GM19438 (cell line): ENCODE data around the gene TRIM40.

Experiments
- ATAC-seq: cut with Tn5 transposase; IDR thresholded peaks from one replicate; pipeline ENCODE4 v1.9.1; 2021; ENCODE audit warnings: low read depth; ENCODE audit not compliant: unreplicated experiment

TRIM40 gene, protein sequence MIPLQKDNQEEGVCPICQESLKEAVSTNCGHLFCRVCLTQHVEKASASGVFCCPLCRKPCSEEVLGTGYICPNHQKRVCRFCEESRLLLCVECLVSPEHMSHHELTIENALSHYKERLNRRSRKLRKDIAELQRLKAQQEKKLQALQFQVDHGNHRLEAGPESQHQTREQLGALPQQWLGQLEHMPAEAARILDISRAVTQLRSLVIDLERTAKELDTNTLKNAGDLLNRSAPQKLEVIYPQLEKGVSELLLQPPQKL

DNA sequence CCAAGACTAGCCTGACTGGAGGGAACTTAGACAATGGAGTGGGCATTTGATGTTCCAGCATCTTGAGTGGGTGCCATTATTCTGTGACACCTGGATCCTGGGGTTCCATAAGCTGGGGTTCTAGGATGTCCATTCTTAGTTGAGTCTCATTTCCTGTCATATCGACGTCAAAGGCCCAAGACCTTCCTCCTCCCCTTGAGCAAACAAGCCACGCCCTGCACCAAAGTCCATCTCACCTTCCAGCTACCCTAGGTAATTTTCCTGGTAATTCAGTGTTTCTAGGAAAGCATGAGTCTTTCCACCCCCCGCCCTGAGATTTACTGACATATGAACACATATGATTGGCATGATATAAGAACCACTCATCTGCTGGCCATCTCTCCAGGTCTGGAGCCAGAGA lies at the start of gene TRIM40:
TSS of gene TRIM40 (plus strand) at position 384 of the 400 bp plus-strand sequence. CDS start 897 bp downstream, outside the sequence.
- no peak for ATAC-seq

DNA sequence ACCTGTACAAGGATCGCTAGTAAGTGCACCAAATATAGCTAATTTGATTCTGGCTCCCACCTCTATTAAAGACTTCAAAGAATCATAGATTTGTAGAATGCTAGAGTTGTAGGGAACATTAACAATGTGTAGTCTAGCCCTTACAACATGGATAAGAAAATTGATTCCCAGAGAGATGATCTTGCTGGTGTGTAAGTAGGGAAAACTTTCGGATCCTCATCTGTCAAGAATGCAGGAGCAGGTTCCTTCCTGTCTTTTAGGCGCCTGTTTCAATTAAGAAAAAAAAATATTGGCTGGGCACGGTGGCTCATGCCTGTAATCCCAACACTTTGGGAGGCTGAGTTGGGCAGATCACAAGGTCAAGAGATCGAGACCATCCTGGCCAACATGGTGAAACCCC lies 48.1 kb upstream of the TRIM40 start:
- ATAC-seq, result no peak

DNA sequence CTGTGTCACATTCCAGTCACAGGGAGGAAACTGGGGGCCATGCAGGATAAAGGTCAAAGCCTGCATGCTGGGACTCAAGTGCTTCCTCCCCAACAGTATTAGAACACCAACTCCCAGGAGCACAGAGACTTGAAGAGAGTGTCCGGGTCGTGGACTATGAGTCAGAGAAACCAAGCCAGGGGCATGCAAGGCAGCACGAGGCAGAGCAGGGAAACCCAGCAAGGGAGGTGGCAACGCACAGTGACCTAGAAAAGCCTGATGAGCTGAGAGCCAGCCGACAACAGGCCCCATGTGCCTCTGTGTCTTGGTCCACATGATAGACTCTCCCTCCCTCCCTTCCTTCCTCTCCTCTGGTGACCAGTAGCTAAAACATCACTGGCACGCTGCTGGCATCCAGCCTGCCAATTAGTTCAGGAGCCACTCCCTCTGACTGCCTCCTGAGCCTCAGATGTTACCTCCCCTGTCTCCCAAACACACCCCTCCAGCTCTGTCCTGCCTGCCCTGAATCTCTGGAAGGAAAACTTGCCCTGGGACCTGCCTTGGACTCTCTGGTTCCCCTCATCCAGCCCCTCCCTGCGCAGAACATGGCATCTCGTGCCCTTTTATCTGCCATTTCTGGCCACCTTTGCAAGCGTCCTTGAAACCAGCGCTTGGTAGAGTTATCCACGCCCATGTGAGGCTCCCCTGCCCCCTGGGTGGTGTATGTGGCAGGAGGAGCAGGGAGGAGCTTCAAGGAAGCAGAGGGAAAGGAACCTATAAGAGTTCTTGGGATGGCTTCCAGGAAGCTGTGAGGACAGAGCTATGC lies 44.2 kb upstream of the TRIM40 start:
- no peak for ATAC-seq

DNA sequence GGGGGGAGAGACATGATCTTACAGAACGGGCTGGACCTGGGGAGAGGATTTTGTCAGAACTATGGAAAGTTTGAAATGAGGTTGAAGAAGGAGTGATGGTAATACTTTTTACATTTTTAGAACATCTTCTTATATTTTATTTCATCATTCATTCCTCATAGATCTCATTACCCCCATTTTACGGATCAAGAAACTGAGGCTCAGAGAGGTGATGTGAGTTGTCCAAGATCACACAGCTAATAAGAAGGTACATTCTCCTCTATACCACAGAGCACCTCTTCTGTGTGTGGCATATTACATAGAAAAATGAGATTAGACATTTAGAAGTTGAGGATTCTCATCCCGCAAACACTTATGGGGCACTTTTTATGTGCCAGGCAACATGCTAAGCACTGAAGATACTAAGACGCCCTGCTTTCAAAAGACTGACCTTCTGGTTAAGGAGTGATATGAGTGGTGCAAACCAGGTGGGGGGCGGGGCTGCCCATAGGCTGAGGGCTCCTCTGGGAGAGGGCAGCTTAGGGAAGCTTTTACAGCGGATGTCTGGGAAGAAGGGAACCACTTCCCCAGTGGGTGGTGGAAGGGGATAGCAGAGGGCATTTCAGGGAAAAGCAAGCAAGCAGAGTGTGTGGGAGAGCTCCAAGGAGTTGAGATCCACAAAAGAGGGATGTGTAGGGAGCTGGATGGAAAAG lies 42.9 kb upstream of the TRIM40 start:
- no peak for ATAC-seq

DNA sequence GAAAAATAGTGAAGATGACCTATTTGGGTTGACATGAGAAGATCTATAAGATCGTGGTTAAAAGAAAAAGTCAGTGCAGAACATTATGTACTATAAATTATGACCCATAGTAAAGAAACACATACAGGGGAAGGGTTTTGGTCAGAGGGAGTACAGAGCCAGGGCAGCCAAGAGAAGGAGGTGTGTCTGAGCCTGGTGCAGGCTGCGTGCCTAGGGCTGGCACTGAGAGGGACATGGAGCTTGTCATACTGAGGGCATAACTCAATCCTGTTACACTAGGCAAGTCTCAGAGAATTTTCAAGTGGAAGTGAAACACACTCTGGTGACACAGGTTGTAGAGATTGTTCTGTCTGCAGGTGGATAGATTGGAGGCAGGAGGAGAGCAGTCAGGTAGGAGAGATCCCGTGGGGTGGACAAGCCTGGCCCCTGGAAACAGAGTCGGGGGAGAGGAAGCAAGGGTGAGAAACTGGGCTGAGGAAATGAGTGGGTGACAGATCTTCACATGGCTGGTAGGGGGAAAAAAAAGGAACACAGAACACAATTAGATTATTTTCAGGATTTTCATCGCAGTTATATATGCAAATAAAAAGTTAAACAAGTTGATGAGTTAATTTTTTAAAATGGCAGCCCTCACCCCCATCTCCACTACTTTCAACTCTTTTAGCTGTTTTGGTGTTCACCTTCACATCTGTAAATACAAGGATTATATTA lies 41.8 kb upstream of the TRIM40 start:
- no peak for ATAC-seq

DNA sequence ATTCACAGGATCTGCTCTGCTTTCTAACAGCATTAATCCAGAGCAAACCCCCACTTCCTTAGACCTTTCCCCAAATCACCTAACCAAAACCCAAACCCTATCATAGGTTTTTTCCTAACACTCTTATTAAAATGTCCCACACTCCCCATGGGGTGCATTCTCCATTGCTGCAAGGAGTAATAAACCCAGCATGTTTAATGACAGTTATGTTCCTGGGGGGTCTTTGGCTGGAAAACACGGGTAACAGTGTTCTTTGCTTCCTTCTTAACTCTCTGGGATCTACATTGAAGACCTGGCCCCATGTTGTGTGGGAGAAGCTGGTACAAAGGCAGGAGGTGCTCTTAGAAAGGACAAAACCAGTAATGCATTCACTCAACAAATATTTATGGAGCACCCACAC lies 39.1 kb upstream of the TRIM40 start:
- no peak for ATAC-seq

DNA sequence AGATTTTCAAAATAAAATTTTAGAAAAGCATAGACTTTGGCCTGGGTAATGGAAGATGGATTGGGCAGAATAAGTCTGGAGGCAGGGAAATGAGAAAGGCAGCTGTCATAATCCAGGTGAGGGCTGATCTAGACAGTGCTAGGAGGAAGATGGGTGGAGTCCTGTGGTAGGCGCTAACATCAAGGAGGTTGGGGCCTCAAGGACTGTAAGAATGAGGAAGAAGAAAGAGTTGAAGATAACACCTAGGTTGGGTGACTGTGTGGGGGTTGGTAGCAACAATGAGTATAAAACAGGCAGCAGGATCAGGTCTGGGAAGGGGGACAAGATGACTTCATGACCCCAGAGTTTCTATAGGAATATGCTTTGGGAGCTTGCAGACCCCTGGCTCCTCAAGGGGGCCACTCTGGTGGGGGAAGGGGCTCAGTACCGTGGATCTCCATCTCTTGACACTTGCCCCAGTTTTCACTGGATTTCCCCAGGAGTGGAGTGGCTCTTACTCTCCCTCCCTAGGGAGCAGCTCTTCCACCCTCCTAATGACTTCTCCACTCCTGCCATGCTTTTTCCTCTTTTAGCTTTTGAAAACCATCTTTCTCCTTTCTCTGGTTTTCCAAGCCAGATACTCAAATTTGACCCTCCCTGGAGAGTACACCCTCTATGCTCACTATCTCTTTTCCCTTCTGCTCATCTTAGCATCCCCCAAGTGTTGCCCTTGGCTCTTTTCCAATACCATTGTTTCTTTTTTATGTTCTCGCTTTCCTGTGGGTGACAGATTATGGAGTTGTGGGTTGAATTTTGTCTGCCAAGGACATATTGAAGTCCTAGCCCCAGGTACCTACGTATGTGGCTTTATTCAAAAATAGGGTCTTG lies 37.8 kb upstream of the TRIM40 start:
- no peak for ATAC-seq

DNA sequence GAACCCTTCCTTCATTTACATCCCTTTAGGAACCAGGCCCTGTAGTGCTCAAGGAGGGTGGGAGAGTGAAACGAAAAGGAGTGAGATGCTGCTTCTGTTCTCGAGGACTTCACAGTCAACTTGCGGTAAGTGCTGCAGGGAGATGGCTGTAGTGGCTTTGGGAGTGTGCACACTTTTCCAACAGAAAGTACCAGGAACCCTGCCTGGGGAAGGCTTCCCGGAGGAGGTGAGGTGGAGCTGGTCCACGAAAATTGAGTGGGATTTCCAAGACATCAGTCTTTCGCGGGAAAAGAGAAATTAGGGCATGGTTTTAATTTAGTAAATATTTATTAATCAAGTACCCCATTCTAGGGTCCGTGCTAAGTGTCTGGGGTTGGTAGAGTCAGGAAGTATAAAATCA lies 35.8 kb upstream of the TRIM40 start:
- ATAC-seq, result no peak

DNA sequence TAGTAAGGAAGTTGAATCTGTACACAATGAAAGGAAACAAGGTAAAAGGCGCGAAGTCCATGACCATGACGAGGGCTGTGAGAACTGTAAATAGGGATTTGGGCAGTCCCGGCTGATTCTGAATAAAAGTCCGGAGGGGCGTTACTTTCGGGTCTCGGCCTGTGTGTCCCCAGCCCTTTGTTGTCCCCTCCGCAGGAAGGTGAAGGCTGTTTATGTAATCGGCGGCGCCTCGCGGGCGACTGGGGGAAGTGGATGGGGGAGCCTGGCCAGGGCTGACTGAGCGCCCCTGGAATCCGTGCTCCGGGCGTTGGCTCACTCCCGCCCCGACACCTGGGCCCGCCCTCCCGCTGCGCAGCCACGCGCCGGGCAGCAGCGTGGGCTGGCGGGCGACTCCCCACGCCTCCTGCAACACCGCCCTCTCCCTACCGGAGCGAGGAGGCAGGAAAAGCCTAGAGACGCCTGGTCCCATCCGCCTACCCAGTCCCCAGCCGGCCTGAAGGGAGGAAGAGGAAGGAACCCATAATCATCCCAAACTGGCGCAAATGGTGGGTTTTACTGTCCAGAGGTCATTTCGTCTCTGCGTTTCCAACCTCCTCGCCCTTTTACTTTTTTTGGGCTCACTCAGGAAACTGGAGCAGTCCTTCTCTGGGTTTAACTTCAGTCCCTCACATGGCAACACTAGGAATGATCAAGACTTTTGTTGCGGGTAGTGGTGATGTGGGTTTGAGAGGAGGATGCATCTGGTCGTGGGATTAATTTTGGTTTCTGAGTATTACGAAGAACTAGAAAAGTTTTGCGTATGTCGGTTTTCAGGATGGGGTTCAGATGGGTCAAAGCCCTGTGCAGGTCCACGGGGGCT lies 35.1 kb upstream of the TRIM40 start:
- ATAC-seq, result no peak

DNA sequence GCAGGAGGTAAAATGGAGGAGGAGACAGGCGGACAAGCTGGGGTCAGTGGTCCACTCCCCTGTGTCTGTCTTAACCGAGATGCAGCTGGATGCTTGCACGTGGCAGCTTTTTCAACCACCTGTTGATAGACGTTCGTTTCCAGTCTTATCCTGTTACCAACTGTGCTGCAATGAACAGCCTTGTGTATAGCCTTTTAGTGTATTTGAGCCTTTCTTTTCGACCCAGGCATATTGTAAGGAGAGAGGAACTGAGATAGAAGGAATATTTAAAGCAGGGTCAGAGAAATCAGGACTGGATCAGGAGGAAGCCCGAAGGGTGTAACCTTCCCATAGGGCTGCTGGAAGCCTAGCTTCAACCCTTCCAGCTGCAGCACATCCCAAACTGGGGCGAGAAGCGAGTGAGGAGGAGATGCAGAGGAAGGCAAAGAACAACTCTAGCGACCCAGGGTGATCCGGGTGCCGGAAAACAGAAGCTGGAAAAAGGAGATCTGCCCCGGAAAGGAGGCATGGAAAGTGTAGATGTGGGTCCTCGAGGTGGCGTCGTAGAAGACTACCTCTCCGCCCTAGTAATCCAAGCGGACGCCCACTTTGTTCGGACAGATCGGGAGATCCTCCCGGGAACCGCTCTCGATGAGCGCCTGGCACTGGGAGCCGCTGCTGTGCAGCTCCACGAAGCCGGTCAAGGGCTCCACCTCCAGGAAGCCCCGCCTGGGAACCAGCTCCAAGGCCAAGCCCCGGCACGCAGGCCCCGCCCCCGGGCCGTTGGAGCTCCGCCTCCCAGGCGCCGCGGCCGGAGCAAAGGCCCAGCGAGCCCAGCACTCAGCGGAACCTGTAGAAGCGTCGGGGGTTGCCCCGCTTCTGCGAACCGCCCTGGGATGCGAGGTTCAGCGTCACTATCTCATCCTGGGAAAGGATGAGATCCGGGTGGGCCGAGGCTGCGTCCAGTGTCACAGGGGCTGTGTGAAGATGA lies 34.2 kb upstream of the TRIM40 start:
- ATAC-seq, result peak; percentile 55

DNA sequence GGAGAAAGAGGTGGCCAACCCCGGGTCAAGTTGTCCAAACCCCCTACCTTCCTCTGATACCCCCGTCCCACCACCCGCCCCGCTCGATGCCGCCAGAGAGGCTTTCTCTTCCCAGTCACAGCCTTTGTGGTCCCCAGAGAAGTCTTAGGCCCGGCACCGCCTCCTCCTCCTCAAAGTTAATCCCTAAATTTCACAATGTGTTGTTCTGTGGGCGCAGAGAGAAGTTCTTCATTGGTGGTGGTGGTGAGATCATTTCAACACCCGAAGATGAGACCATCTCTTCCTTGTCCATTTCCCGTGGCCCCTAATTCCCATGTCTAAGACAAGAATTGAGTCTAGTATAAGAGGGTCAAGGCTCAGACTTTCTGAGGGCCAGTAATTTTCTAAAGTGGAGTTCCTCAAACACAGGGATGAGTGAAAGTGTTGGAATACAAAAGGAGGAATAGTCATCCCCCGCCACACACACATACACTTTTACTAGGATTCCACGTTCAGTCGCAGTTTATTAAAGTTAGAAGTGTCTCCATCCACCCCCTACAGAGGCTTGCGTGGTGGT lies 33.4 kb upstream of the TRIM40 start:
- no peak for ATAC-seq

DNA sequence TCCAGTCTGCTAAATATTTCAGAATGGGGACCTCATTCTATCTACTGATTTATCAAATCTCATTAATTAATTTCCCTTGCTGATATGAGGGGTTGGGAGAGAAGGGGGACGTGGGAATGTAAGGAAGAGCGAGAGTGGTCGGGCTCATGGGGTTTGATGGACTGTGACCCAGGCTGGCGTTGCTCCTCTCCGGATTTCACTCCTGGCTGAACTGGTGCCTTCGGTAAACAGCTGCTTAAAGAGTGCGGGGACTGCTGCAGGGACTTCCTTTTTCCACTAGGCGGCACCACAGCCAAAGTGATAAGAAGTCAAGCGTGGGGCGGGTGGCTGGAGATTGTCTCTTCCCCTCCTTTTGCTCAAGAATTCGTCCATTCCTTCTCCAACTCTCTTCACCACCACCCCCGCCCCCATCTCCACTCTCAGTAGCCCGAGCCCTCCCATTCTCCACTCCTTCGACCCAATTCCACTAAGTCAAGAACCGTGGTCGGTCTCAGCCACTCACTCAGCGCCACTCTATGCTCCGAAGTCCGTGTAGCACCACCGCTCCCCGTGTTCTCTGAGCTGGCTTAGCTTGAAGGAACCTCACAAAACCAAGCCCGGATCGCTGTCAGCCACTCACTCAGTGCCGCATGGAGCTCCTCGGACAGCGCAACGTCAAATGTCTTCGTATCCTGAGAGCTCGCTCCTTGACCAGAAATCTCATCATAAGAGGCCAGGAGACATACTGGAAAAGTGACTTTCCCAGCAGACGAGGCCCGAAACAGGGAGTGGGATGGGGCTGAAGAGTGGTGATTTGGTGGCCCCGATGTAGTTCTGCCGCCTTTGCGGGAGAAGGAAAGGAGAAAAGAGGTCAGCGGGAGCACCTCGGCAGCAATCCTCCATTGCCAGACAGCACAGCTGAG lies 32.7 kb upstream of the TRIM40 start:
- ATAC-seq, result peak; percentile 51

DNA sequence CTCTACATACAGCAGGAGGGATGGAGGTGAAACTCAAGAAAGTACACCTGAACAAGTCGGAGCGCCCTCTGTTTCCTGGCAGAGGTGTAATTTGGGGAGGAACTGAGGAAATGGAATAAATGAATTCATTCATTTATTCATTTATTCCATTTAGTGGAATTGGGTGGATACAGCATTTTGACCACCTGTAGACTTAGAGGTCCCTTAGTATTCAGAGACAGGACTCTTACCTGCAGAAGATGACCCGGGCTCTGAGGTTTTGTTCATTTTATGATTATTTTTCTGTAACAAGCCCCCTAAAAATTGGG lies 32.1 kb upstream of the TRIM40 start:
- no peak for ATAC-seq

DNA sequence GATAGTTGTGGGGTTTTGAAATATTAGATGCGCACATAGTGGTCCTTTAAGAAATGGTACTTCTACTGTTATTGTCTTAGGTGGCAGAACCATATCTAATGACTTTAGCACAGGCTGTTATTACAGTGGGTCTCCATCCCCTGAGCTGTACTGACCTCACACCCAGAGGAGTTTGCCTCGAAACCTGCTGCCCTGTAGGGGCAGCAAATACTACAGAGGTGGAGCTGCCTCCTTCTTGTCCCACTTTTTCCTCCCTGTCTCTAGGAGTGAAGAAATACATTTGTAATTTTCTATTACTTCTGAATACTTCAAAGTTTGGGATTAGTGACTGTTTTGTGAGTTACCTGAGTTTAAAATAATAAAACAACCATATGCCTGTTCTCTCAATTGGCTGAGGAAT lies 31.3 kb upstream of the TRIM40 start:
- no peak for ATAC-seq

DNA sequence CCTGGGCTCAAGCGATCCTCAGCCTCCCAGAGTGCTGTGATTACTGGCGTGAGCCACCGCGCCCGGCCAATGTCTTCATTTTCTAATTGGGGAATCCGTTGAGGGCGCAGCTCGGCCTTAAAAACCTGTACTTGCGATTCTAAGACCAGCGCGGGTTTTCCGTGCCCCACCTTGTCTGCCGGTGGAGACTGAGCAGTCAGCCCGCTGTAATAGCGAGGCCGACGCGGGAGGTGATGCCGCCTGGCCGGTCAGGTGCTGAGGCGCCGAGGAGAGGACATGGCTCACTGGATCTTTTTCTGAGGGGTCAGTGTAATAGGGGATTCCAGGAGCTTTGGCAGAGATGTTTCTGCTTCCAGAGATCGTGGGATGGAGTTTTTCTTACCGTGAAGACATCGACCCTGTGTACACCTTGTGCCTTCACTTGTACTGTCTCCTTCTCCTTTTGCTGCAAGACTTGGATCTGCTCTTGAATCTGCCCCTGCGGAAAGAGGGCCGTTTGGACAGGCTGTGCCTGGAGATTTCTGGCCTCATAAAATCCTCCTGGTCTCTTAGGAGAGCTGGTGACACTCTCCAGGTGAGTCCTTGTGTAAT lies 24.6 kb upstream of the TRIM40 start:
- ATAC-seq, result no peak

DNA sequence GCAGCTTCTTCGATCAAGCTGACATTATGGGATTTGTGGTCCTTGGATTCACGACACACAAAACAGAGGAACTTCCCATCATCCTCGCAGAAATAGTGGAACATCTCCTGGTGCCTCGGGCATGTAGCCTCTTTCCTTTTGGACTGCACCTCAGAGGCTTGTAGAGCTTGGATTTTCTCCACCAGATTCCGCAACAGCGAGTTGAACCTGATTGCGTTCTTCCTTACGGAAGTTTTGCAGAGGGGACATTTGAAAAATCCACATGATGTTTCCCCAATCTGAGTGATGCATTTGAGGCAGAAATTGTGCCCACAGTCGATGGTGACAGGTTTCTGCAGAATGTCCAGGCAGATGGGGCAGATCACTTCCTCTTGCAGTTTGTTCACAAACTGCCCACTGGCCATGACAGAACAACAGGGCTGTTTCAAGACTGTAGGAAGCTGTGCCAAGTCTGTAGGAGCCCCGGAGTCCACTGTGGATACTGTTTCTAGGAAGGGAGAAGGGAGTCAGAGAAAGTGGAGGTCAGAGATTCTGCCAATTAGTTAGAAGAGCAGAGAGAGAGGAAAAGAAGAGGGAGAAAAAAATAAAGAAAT lies 23.4 kb upstream of the TRIM40 start:
- no peak for ATAC-seq
